HG03521 (cell line): ENCODE data around the gene SLC12A7.
A peak's percentile ranks its signal among the peaks of the same experiment; 100 is the strongest.

Experiments used
- ATAC-seq: cut with Tn5 transposase; IDR thresholded peaks from one replicate; pipeline ENCODE4 v1.9.1; 2021; ENCODE audit warnings: mild to moderate bottlenecking, moderate library complexity; ENCODE audit not compliant: unreplicated experiment

SLC12A7 gene

DNA sequence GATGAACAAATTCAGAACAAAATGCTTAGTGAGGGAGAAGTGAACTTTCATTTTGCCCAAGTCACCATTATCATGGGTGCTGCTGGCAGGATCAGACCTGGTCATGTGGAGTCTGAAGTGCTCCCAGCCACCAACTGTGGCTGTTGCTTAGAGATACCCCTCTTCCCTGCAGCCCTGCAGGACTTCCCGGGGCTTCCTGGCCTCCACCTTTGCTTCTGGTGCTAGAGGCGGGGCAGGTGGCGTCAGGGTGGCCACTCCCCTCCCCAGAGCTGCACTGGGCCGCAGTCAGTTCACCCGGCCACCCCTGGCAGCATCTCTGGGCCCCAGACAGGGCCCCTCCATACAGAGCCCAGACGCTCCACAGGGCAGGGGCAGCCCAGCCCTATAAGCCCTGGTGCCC, 30.0 kb upstream of the SLC12A7 start:
- no peak for ATAC-seq

DNA sequence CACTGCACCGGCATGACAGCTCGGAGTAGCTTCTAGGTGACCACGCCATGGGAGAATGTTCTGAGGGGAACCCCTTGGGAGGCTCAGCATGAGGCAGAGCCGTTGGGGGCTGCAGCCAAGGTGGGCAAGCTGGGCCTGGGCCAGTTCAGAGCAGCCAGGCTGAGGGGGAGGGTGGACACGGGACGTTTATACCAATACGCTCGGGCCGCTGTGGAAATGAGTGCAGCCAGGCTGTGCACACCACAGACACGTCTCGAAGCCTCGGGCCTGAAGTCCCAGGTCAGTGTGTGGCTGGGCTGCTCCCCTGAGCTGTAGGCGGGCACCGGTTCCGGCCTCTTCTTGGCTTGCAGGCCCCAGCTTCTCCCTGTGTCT, 28.9 kb upstream of the SLC12A7 start:
- no peak for ATAC-seq

DNA sequence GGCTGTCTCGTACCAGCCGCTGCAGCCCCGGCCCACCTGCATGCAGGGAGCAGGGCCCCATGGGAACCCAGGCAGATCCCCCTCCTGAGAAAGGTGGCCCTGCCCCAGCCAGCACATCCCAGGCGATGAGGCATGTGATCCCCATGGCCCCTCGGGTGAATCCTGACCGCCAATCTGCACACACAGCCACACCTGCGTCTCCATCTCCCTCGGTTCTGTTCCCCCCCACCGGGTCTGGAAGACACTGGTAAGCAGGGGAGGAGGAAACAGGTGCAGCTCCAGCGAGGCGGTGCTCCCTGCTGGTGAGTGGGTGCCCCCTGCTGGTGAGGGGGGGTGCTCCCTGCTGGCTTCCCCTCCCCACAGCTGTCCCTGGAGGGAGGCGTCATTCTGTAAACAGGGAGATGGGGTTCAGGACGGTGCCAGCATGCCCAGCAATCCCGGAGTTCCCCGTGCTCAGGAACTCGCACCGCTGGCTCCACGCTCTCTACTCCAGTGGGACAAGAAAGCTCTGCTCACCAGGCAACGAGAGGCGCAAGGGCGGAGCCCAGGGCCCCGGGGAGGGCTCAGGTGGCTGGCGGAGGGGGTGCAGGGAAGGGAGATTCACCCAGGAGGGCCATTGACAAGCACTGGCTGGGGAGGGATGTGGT, 28.4 kb upstream of the SLC12A7 start:
- no peak for ATAC-seq

DNA sequence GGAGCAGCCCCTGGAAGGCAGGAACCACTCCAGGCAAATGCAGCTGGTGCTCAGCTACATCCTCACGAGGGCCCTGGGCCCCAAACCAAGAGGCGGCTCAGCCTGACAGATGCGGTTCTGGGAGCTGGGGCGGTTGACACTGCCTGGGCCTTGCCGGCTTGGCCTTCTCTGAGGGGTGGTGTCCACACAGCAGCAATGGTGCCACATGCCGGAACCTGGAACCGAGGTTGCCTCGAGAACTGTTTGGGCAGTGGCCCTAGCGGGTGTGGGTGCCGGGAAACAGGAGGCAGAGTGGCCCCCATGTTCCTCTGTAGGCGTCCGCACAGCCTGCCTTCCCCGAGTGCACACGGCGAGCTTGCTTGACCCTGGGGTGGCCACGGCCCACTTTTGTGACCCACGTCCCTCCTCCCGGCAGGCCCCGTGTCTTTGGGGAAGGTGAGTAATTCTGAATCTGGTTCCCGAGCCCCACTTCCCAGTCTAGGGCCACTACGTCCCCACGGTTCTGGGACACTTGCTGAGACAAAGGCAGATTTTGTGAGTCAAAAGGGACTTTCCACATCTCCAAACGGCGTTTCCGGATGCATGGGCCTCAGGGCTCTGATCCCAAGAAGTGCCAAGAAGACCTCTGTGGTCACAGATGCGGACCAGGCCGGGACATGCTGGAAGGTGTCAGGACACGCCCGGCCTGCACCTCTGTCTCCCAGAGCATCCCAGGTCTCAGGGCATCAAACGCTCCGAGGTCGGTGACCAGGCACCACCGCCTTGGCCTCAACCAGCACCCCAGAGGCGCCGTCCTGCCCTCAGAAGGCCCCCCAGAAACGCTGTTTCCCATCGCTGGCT, 27.7 kb upstream of the SLC12A7 start:
- ATAC-seq: no peak

DNA sequence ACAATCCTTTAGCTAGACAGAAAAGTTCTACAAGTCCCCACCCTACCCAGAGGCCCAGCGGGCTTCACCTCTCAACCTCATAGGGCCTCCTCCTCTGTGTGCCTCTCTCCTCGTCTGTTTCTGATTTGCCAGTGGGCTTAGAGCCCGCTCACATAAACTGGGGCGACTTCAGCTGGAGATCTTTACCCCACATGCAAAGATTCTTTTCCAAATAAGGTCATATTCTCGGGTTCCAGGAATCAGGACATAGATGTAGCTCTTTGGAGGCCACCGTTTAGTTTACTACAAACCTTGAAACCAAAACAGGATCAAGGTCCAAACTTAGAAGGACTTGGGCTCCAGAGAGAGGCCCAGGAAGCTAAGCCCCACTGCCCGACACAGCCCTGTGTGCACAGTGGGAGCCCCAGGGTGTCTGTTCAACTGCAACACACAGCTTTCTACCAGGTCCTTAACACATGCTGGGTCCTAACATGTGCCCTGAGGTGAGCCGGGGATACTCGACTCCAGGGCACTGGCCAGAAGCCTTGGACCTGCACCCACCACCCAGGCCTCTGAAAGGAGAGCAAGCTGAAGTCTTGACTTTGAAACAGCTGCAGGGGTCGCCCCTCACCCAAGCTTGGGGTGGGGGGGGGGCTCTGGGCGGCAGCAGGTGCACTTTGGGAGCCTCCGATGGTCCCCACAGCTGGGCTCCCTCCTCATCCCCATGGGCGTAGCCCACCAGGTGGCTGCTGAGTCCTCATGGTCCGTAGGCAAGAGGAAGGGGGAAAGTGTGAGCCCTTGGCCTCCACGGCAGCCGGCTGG, 26.8 kb upstream of the SLC12A7 start:
- ATAC-seq: no peak

DNA sequence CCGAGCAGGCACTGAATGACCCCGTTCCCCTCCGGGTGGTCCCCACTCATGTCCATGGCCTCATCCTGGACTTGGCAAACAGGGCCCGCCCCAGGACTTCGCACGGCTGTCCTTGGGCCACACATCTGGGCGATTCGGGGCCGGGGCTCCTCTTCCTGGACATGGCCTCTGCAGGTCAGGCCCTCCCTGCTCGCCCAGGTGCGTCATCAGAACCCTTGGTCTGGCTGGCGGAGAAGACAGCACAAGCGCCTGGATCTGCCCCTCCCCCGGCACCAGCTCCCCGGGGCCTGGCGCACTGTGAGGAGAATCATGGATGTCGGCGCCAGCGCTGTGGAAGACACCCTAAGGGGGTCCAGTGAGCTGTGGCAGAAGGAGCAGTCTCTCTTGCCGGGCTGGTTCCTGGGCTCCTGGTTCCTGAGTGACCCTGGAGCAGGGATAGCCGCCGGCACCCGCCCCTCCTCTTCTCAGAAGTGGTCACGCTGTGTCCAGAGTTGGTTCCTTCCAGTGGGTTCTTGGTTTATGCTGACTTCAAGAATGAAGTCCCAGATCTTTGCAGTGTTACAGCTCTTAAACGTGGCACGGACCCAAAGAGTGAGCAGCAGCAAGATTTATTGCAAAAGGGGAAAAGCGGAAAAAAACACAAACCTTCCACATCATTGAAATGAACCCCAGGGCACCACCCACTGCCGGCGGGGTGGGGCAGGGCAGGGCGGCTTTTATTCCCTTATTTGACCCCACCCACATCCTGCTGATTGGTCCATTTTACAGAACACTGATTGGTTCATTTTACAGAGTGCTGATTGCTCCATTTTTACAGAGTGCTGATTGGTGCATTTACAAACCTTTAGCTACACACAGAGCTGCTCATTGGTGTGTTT, 25.9 kb upstream of the SLC12A7 start:
- ATAC-seq: no peak

DNA sequence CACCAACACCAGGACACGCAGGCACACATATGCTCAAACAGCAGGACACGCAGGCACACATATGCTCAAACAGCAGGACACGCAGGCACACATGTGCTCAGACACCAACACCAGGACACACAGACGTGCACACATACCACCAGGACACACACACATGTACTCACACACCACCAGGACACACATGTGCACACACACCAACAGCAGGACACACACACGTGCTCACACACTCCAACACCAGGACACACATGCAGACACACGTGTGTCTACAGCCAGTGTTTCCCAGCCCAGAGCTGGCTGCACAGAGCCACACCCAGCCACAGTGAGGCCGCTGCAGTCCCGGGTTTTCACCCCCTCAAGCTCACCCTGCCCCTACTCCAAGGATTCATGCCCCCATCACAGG, 25.0 kb upstream of the SLC12A7 start:
- ATAC-seq: no peak

DNA sequence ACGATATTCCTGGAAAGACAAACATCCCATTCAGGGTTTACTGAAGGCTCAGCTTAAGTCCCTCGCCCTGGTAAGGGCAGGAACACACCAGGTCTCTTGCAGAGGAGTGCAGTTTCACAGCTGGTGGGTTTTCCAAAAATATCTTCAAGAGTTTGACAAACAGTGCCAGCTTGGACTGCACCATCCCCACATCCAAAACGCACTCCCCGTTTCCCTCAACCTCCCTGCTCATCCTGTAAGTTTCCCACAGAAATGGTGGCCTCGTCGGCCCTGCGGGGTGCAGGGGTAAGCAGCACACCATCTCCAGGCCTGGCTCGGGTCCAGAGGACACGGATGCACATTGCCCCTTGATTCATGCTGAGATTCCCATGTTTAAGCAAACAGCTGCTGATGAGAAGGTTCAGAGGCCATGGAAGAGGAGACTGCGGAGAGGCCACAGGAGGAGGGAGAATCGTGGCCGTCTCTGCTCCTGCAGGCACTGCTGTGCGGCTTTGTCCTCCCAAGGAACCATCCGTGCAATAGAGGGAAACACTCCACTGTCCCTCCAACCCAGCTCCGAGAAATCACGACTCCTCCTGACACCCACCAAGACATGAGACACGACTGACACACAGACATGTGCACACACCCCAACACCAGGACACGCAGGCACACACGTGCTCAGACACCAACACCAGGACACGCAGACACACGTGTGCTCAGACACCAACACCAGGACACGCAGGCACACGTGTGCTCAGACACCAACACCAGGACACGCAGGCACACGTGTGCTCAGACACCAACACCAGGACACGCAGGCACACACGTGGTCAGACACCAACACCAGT, 24.0 kb upstream of the SLC12A7 start:
- ATAC-seq: no peak

DNA sequence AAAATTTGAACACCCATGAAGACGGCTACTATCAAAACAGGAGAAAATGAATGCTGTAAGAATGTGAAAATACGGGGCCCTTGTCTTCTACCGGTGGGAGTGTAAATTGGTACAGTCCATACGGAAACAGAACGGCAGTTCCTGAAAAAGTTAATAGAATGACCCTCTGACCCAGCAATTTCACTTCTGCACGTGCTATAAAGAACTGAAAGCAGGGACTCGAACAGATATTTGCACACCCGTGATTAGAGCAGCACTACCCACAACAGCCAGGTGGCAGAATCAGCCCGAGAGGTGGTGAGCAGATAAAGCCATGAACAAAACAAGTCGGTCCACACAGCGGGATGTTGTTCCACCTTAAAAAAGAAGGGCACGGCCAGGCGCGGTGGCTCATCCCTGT, 22.6 kb upstream of the SLC12A7 start:
- peak; percentile 42 for ATAC-seq

DNA sequence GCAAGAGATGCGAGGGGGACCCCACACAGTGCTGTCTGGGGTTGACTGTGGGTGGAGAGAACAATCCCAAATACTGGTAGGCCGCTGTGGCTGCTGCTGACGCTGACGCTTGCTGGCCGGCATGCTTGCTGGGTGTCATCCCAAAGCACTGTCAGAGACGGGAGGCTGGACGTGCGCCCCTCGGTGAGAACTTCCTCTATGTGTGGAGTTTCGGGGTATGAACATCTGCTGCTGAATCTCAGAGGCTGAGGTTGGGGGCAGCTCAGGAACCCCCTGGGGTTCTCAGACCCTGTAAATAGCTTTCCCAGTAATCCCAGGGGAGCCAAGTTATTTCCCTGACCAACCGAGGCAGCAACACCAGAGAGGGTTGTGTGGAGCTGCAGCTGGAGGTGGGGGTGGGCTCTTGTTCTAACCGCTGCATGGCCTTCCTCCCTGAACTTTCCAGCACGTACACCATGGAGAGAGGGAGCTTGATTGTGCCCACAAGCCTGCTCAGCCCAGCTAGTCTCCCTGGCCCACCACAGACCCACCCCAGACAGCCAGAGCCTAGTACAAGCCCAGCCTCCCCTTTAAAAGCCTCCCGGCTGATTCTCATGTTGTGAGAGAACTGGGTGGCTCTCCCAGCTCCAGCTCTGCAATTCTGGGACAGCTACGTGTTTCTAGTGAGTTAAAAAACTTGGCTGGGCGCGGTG, 21.8 kb upstream of the SLC12A7 start:
- ATAC-seq: no peak

DNA sequence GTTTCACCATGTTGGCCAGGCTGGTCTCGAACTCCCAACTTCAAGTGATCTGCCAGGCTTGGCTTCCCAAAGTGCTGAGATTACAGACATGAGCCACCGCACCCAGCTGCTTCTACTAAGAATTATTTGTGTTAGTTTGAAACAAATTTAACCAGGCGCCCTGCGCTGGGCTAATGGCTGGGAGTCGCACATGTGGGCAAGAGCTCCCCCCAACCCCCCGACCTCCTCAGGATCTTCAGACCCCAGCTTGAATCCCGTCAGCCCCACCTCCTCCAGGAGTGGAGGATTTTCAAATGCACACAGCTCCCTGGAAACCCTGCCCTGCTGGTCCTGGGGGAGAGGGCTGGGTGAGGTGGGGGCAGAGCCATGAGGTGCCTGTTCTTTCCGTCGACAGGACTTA, 21.2 kb upstream of the SLC12A7 start:
- no peak for ATAC-seq

DNA sequence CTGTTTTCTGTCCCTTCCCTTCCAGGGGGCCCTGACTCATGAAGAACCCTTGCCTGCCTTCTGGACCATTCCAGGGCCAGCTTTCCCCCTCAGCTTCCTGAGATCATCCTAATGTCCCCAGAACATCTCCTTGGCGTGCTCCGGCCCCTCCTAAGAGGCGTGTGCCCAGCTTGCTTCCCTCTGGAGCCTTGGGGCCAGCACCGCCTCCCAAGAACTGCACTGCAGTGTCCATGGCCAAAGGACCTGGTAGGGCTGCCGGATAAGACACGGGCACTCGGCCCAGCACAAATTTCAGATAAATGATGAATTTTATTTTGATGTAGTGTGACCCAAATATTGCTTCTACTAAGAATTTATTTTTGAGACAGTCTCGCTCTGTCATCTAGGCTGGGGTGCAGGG, 20.7 kb upstream of the SLC12A7 start:
- no peak for ATAC-seq

DNA sequence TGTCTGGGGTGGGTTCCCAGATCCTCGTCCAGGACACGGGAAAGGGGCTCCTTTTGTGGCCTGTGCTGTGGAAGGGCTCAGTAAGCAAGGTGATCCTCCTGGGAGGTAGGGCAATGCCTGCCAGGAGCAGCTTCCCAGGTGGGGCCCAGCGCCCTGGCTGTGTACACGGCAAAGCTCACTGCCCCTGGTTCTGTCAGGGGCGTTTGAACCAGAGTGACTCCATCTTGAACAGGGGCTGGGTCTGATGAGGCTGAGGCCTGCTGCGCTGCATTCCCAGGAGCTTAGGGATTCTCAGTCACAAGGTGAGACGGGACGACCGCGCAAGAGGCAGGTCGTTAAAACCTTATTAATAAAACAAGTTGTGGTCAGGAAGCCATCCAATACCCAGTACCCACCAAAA, 19.9 kb upstream of the SLC12A7 start:
- no peak for ATAC-seq

DNA sequence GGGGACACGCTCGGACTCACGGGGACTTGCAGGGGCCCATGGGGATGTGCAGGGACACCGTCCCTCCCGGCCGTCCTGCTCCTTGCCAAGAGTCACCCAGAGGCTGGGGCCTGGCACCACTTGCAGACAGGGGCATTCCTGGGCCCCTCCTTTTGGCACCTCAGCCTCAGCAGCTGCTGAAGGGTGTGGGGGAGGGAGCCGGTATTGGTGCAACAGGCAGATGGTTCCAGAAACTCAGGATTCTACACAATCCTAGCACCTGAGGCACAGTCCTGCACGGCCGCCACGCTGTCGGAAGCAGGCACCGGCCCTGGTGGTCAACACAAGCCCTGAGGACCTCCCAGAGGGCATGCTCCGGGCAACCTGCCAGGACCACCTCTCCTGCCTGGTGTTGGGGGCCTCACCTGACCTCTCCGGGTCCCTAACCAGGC, 19.3 kb upstream of the SLC12A7 start:
- no peak for ATAC-seq

DNA sequence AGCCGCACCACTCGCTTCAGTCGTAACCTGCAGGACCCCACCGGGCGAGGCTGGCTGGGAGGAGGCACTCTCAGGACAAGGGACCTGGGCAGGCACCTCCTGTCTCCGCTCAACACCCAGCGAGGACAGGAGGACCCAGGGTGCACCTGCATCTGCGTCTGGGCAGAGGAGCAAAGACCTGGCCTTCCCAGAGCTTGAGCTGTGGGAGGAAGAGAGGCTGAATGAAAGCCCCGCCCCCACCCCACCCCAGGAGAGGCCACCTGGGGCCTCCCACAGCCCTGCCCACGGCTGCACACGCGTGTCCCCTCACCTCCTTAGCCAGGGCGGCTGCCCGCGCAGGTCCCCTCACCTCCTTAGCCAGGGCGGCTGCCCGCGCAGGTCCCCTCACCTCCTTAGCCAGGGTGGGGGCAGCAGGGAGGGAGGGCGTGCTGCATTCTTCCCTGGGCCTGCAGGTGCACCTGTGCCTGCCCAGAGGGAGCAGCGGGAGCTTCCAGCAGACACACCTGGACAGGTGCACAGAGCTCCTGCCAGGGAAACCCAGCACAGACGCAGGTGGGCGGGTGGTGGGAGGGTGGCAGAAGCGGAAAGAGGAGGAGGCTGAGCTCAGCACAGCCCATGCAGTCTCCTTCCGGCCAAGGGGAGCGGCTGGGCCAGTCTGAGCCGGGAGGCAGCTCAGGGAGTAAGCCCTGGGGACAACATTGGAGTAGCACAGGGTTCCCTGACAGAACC, 18.5 kb upstream of the SLC12A7 start:
- no peak for ATAC-seq

DNA sequence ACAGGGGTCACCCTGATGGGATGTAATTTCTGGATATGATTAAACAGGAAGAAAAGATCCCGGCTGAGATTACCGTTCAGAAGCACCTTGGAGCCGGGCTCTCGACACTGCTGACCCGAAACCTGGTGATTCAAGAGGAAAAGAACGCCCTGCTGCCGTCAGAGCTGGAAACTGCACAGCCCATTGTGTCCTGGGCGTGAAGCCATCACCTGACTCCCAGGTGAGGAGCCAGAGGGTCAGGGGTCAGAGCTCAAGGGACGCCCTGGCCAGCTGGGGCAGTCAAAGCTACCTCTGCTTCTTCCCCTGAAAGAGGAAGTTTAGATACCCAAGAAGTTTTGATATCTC, 17.8 kb upstream of the SLC12A7 start:
- ATAC-seq: no peak

DNA sequence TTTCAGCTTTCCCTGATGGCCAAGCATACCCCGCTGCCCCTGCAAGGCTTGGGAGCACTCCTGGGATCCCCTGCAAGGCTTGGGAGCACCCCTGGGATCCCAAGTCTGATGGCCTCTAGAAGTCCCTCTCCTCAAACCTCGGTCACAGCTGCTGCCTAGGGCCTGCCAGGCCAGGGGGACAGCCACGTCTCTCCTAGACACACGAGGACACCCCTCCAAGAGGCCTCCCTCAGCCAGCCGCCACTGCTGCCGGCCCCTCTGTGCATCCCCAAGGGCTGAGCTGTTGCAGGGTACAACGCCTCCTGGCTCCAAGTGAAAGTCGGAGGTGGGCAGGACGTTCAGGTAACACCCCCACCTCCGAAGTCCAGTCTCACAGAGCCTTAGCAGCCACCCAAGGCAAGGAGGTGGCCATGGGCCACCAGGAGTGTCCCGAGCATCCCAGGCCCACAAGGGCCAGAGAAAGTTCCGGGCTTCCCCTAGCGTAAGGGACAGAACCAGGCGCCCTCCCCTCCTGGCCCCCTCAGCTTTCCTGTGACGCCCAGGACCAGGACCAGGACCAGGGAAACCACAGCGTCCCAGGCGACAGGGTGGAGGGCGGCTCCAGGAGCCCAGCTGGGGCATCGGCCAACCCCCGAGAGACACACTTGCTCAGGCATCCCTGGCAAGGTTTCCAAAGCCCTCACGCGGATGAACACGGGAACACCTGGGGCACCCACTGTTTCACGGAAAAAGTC, 17.3 kb upstream of the SLC12A7 start:
- ATAC-seq: no peak
